ENCODE results near the gene DENND1A. TPM values are rescaled to one million over a fixed set of nuclear protein-coding genes. Genes with fewer than 3 reads are reported as not detected.
A peak's percentile ranks its signal among the peaks of the same experiment; 100 is the strongest.

The DENND1A gene
- polyA plus RNA-seq, 1 experiment: 16.2 TPM

DNA sequence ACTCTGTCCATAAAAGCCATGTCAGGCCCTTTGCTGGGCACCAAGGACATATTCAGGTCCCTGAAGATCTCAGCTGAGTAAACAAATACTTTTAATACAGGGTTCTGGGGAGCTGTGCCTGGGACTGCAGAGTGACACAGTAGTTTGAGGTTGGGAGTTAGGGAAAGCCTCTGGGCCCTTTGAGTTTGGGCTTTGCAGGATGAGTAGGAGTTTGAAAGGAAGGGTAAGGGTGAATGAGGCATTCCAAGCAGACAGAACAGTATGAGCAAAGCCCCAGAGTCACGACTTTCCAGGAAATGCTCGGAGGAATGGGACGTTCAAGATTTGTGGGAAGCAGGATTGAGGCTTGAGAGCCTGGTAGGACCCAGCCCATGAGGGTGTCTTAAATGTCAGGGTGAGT lies 560.6 kb downstream of the DENND1A start:
- Histone ChIP-seq H3K4me3 (ENCODE audit: low read depth, low read length) (no peak overlapping the region), H3K27me3 (ENCODE audit: control insufficient read depth, insufficient read depth, low read length) (peaks cover 51% of the 10 kb centered on the region), H3K27ac (ENCODE audit: low read depth, low read length) (no peak overlapping the region), H3K9me3 (ENCODE audit: control insufficient read depth, insufficient read depth, low read length) (no peaks in the 10 kb centered on the region)
- TF ChIP-seq, protein P1, sequence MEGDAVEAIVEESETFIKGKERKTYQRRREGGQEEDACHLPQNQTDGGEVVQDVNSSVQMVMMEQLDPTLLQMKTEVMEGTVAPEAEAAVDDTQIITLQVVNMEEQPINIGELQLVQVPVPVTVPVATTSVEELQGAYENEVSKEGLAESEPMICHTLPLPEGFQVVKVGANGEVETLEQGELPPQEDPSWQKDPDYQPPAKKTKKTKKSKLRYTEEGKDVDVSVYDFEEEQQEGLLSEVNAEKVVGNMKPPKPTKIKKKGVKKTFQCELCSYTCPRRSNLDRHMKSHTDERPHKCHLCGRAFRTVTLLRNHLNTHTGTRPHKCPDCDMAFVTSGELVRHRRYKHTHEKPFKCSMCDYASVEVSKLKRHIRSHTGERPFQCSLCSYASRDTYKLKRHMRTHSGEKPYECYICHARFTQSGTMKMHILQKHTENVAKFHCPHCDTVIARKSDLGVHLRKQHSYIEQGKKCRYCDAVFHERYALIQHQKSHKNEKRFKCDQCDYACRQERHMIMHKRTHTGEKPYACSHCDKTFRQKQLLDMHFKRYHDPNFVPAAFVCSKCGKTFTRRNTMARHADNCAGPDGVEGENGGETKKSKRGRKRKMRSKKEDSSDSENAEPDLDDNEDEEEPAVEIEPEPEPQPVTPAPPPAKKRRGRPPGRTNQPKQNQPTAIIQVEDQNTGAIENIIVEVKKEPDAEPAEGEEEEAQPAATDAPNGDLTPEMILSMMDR (IDR thresholded peaks at IDR 0.05; ENCODE audit: low read depth, low read length): no peak
- no peak for DNase-seq (ENCODE audit: low read depth, low spot score)
- POLR2A ChIA-PET: no interaction called here
- CTCF ChIA-PET: no interaction called here

DNA sequence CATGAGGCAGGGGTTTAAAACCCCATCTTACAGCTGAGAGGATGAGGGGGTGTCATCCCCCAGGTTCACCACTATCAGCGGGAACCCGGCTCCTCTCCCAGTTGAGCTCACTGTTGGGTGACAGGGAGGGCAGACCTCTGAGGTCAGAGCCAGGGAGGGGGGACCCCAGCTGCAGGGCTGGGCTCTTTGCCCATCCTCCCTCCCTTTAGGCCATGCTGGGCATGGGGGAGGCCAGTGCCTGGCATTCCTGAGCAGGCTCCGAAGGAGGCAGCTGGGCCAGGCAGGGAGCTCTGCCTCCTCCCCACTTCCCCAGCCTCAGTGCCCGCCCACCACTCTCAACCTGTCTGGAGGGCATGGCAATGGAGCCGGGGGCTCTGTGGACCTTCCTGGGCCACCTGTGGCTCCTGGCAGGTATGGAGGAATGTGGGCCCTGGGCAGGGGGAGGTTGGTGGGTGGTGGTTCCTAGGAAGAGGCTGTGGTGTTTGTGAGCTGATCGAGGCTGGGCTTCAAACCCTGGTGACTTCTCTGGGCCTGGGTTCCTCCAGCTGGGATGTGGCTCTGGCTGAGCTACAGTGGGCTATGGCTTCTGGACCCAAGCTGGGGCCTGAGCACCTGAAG lies 561.3 kb downstream of the DENND1A start:
- DNase-seq (ENCODE audit: low read depth, low spot score): no peak
- POLR2A ChIA-PET: no interaction called here

DNA sequence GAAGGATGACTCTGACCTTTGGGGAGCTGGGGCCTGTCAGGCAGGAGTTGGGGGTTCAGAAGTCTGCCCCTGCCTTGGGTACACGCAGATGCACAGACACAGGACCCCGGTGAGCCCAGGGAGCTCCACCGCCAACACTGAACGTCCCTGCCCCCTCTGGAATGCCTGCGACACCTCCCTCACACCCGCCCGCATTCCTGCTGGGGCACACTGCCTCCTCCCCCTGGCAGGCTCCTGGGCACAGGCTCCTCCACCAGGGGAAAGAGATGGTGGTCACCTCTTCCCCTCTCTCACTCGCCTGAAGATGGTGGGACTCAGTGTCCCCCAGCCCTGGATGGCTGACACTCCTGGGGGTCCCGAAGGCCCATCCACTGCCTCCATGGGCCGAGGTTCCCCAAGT lies 561.9 kb downstream of the DENND1A start:
- Histone ChIP-seq H3K9me3 (ENCODE audit: control insufficient read depth, insufficient read depth, low read length) (no peaks in the 10 kb centered on the region), H3K4me3 (ENCODE audit: low read depth, low read length) (no peak overlapping the region), H3K27me3 (ENCODE audit: control insufficient read depth, insufficient read depth, low read length) (peaks cover 43% of the 10 kb centered on the region), H3K27ac (ENCODE audit: low read depth, low read length) (no peak overlapping the region)
- DNase-seq (ENCODE audit: low read depth, low spot score): no peak
- CTCF ChIA-PET: no interaction called here
- POLR2A ChIA-PET: no interaction called here
- TF ChIP-seq, protein P1 (IDR thresholded peaks at IDR 0.05; ENCODE audit: low read depth, low read length): no peak

More for the DNA sequence above, 561.3 kb downstream of the DENND1A start:
- no peak overlapping the region for H3K4me3 ChIP-seq (ENCODE audit: low read depth, low read length)
- TF ChIP-seq, protein P1 (IDR thresholded peaks at IDR 0.05; ENCODE audit: low read depth, low read length): no peak
- no peaks in the 10 kb centered on the region for H3K9me3 ChIP-seq (ENCODE audit: control insufficient read depth, insufficient read depth, low read length)
- no peak overlapping the region for H3K27ac ChIP-seq (ENCODE audit: low read depth, low read length)
- CTCF ChIA-PET: no interaction called here
- H3K27me3 ChIP-seq (ENCODE audit: control insufficient read depth, insufficient read depth, low read length): peaks cover 44% of the 10 kb centered on the region

DNA sequence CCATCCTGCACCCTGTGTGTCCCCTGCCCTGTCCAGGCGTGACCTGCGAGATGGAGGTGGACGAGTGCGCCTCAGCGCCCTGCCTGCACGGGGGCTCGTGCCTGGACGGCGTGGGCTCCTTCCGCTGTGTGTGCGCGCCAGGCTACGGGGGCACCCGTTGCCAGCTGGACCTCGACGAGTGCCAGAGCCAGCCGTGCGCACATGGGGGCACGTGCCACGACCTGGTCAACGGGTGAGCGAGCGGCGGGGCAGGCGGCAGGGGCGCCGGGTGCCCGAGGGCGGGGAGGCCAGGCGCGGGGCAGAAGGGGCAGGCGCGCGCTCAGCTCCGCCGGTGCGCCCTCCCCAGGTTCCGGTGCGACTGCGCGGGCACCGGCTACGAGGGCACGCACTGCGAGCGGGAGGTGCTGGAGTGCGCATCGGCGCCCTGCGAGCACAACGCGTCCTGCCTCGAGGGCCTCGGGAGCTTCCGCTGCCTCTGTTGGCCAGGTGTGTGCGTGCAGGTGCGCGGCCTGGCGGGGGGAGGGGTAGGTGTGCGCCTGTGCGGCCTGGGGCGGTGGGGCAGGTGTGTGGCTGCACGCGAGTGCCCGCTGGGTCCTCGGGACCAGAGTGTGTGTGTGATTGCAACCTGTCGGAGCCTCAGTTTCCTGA lies 563.9 kb downstream of the DENND1A start:
- POLR2A ChIA-PET: no interaction called here
- TF ChIP-seq, protein P1 (IDR thresholded peaks at IDR 0.05; ENCODE audit: low read depth, low read length): no peak

DNA sequence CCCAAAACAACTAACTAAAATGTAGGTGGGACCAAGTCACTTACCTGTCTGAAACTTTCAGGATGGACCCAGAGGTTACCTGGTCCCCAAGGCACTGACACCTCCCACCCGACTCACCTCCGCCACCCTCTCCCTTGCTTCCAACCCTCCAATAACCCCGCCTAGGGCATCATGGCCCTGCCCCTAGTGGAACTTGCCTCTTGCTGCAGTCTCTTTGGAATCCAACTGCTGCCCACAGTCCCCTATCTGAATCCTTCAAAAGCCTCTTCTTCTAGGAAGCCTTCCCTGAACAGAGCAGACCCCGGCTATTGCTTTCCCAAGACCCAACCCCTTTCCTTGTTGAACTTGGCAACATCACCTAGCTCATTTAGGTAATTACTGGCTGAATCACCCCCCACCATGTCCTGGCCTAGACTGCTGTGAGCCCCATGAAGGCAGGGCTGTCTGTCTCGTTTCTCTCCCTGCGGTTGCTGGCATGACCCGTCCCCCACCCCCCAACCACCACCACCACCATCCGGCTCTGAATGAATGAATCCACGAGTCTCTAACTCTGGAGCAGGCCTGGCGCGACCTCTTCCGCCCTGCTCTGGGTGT lies 564.5 kb downstream of the DENND1A start:
- H3K9me3 ChIP-seq (ENCODE audit: control insufficient read depth, insufficient read depth, low read length): no peaks in the 10 kb centered on the region; the same call in 1 of the 2 replicates
- ChIA-PET POLR2A (no interaction called here), CTCF (no interaction called here)
- H3K27me3 ChIP-seq (ENCODE audit: control insufficient read depth, insufficient read depth, low read length): peaks cover 20% of the 10 kb centered on the region
- DNase-seq (ENCODE audit: low read depth, low spot score): no peak
- no peak overlapping the region for H3K27ac ChIP-seq (ENCODE audit: low read depth, low read length)
- TF ChIP-seq, protein P1 (IDR thresholded peaks at IDR 0.05; ENCODE audit: low read depth, low read length): peak; percentile 32
- no peak overlapping the region for H3K4me3 ChIP-seq (ENCODE audit: low read depth, low read length)

More for the DNA sequence above, 563.9 kb downstream of the DENND1A start:
- Histone ChIP-seq H3K9me3 (ENCODE audit: control insufficient read depth, insufficient read depth, low read length) (no peaks in the 10 kb centered on the region; the same call in 1 of the 2 replicates), H3K27ac (ENCODE audit: low read depth, low read length) (no peak overlapping the region), H3K27me3 (ENCODE audit: control insufficient read depth, insufficient read depth, low read length) (peaks cover 26% of the 10 kb centered on the region), H3K4me3 (ENCODE audit: low read depth, low read length) (no peak overlapping the region)
- CTCF ChIA-PET: no interaction called here
- no peak for DNase-seq (ENCODE audit: low read depth, low spot score)
